KOPT-K1 (cell line): ENCODE measurements around the gene TMEM242.

Experiments used
- H3K27ac ChIP-seq: fragments of 200-600 bp; sonication (generic); 2 replicates; pipeline ENCODE4 v1.5.1; 2016; ENCODE audit warnings: antibody characterized with exemption, mild to moderate bottlenecking, low read depth, low read length; ENCODE audit not compliant: poor library complexity, severe bottlenecking
- H3K36me3 ChIP-seq: fragments of 200-600 bp; sonication (generic); 2 replicates; pipeline ENCODE4 v1.5.1; 2017; ENCODE audit warnings: antibody characterized with exemption, mild to moderate bottlenecking, low read length, moderate library complexity; ENCODE audit not compliant: insufficient read depth
- H3K9me3 ChIP-seq: fragments of 200-600 bp; sonication (generic); 2 replicates; pipeline ENCODE4 v1.5.1; 2017; ENCODE audit warnings: antibody characterized with exemption, low read length, mild to moderate bottlenecking; ENCODE audit not compliant: insufficient read depth, poor library complexity, severe bottlenecking

TMEM242 gene

DNA sequence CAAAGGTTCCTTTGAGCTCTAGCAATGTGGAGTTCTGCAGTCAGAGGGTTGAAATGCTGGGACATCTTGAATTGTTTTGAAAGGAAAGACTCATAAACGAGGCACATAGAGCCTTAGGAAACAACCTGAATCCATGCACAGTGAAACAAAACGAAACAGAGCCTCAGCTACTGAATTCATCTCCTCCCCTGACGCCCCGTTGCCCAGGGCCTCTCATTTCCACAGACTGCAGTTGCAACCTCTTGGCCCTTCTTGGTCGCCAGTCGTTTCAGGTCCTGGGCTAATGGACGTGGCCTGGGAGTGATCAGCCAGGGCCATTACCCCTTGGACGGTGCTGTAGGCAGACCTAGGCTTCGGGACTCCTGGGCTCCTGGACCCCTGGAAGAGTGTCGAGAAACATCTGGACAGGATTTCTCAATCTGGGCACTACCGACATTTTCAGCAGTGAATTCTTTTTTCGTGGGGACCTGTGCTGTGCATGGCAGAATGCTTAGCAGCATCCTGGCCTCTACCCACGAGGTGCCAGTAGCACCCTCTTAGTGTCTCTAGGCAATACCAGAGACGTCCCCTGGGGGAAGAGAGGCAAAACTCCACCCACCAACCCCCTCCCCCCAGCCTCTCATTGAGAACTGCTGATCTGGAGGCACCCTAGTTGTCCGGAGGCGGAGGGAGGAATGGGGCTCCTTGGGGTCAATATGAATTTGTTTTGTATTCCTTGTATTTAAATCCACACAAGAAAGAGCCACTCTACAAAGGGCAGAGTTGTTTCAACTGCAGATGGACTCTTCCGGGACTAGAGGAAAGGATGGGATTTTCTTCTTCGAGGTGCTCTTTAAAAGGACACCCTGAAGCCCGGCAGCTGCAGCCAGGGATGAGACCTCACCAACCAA is 50.2 kb downstream of the TMEM242 start:
- peak overlapping the region; percentile 49 for H3K27ac ChIP-seq
- H3K36me3 ChIP-seq = no peaks in the 10 kb centered on the region
- no peaks in the 10 kb centered on the region for H3K9me3 ChIP-seq

DNA sequence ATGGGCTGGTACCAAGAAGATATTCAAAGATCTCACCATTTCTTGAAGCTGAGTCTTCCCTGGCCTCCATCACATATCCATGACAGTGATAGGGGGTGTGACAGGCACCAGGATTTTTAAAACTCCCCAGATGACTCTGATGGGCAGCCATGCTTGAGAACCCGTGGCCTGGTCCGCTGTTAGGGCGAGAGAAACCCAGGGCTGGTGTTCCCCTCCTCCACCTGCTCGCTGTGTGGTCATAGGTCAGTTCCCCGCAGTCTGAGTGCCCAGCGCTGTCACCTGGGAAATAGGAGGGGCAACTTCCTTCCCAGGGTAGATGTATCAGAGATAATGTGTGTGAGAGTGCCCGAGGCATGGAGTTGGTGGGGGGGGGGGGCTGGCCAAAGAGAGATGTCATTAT is 50.9 kb downstream of the TMEM242 start:
- Histone ChIP-seq H3K9me3 (no peaks in the 10 kb centered on the region), H3K27ac (no peak overlapping the region), H3K36me3 (no peaks in the 10 kb centered on the region)

DNA sequence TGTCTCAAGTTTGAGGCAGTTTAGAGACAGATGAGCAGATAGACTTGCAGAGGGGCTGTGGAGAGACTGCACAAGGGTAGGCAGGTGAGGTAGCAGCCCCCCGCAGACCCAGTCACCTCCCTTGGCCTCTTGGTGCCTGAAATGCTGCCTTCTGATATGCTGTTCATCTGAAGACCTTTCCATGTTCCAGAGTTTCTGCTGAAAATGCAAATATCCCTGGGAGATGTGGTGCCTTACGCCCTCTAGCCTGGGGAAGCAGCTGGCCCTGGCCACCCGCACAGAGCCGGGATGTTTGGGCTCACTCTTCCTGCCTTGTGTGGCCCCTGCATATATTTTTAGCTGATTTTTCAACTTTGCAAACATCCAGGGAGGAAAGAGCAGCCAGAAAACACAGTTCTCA is 51.4 kb downstream of the TMEM242 start:
- H3K27ac ChIP-seq = no peak overlapping the region
- H3K9me3 ChIP-seq = no peaks in the 10 kb centered on the region
- H3K36me3 ChIP-seq = no peaks in the 10 kb centered on the region

DNA sequence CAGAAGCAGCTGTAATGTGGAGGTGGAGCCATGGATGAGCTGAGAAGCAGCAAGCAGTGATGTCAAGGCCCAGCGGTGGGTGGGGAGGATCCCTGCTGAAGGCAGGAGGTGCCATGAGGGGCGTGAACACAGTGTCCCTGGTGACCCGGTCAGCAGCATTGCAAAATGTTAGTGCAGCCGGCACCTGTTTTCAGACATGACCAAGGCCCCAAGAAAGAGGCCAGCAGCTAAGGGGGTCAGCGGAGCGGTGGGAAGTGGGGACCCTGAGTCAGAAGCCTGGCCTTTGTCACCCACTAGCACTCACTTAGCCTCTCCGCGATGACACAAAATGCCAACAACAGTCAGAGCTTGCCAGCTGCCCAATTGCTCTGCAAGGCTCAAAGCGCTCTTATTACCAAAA is 51.9 kb downstream of the TMEM242 start:
- H3K9me3 ChIP-seq = no peaks in the 10 kb centered on the region
- H3K27ac ChIP-seq = no peak overlapping the region
- H3K36me3 ChIP-seq = no peaks in the 10 kb centered on the region

DNA sequence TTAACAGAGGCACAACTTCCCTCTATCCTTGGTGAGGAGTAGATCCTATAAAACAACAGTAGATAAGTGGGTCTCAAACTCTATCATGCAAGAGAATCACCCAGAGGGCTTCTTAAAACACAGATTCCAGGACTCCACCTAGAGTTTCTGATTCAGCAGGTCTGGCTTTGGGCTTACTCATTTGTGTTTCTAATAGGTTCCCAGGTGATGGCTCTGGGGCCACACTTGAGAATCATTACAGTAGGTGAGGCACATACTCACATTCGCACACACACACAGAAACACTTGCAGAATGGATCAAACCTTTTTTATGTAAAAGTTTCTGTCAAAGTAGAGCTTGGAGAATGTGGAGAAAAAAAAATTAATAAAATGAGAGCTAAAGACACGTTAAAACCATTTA is 52.4 kb downstream of the TMEM242 start:
- no peaks in the 10 kb centered on the region for H3K9me3 ChIP-seq
- H3K27ac ChIP-seq = no peak overlapping the region

DNA sequence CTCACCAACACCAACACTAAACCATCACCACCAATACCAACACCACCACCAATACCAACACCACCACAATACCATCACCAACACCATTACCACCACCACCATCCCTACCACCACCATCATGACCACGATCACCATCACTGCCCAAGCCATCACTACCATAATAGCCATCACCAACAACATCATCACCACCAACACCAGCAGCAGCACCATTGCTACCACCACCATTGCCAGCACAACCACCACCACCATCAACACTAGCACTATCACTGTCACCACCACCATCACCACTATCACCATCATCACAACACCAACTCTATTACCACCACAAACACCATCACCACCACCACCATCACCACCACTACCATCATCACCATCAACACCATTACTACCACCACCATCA is 53.0 kb downstream of the TMEM242 start:
- Histone ChIP-seq H3K9me3 (no peaks in the 10 kb centered on the region), H3K36me3 (no peaks in the 10 kb centered on the region), H3K27ac (no peak overlapping the region)

More for the DNA sequence above, 52.4 kb downstream of the TMEM242 start:
- H3K36me3 ChIP-seq = no peaks in the 10 kb centered on the region

DNA sequence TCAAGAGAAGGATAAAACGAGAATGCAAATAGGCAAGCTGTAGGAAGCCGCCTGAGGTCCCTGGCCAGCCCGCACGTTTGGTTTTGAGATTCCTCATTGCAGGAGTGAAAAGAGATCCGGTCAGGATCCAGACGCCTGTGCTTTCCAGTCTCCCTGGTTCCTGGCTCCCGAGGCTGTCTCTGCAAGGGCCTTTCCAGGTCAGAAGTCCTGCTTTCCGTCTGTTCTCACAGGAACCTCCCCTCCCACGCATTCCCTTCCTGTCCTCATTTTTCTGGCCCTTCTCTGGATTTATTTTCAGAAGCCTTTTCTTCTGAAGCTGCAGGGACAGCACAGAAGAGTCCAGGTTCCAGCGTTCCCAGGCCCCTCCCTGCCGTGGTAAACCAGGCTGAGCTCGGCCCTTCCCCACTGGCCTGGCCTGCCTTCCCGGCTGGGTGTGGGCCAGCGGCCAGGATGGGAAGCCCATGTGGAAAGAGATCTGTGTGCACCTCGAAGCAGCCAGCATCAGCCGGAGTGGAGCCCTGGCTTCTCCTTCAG is 54.0 kb downstream of the TMEM242 start:
- no peaks in the 10 kb centered on the region for H3K36me3 ChIP-seq
- no peak overlapping the region for H3K27ac ChIP-seq
- no peaks in the 10 kb centered on the region for H3K9me3 ChIP-seq

DNA sequence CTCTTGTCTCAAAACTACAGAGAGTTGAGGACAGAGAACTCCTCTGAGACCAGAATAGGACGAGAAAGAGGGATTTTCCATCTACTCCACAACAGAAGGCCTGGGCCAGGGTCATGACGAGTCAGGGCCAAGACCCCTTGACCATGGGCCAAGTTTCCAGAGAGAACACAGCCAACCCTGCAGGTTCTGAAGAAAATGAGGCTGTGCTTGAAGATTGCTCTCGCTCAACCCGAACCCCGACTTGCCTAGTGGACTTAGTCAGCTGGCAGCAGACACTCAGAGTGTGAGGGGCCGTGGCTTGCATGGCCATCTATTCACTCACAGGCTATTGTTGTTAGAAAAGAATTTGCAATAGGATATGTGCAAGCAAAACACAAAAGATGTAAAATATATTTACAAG is 54.5 kb downstream of the TMEM242 start:
- no peak overlapping the region for H3K27ac ChIP-seq
- no peaks in the 10 kb centered on the region for H3K9me3 ChIP-seq
- H3K36me3 ChIP-seq = no peaks in the 10 kb centered on the region

DNA sequence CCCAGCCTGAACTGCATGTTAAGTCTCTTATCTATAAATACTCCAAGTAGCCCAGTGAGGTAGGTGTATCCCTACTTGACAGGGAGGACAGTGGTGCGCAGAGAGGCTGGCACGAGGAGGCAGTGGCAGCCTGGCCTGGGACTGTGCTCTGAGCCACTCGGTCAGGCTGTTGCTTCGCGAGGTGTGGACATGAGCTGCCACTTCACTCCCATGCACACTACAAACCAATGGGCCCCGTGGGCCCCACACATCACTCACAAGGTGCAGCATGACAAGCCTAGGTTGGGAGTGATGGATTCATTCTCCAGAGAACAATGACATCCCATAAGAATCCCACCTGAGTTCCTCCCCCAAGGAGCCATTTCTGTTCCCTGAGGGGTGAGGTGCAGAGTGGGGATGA is 54.9 kb downstream of the TMEM242 start:
- Histone ChIP-seq H3K9me3 (no peaks in the 10 kb centered on the region), H3K36me3 (no peaks in the 10 kb centered on the region)

DNA sequence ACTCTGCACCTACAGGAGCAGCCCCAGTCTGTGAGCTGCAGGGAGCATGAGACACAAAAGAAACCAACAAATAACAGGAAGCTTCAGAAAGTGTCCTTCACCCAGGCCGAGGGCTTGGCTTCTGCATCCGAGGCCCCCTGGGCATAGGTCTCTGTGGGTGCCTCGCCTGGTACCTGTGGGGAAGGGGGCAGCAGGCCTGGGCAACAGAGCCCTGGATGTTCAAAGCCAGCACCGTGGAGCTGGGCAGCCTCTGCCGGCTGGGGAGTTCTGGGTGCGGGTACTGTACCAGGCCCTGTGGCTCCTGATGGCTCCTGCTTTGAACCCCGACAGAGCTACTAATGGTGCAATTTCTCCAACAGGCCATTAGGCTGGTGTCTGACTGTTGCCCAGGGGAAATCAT is 55.7 kb downstream of the TMEM242 start:
- H3K9me3 ChIP-seq = no peaks in the 10 kb centered on the region
- no peak overlapping the region for H3K27ac ChIP-seq
- no peaks in the 10 kb centered on the region for H3K36me3 ChIP-seq

More for the DNA sequence above, 54.9 kb downstream of the TMEM242 start:
- H3K27ac ChIP-seq = no peak overlapping the region

DNA sequence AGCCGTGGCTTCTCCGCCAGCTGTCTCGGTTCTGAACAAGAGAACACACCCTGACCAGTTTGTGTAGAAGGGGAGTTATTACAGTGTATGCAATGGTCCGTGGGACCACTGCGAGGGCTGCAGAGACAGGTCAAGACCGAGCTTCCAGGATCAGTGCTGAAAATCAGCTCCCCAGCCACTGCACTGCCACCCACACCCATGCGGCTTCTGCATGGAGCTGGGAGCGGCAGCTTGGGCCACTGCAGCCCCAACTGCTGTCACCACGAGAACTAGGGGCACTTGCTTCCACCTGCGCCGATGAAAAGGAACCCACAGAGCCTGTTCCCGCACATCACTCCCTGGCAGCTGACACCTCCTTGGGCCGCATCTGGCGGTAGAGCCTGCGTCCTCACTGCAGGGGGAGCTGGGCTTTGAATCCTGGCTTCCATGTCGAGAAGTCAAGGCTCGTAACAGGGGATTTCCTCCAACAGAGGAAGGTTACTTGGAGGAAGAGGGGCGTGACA is 56.2 kb downstream of the TMEM242 start:
- H3K36me3 ChIP-seq = no peaks in the 10 kb centered on the region
- no peaks in the 10 kb centered on the region for H3K9me3 ChIP-seq
- no peak overlapping the region for H3K27ac ChIP-seq

DNA sequence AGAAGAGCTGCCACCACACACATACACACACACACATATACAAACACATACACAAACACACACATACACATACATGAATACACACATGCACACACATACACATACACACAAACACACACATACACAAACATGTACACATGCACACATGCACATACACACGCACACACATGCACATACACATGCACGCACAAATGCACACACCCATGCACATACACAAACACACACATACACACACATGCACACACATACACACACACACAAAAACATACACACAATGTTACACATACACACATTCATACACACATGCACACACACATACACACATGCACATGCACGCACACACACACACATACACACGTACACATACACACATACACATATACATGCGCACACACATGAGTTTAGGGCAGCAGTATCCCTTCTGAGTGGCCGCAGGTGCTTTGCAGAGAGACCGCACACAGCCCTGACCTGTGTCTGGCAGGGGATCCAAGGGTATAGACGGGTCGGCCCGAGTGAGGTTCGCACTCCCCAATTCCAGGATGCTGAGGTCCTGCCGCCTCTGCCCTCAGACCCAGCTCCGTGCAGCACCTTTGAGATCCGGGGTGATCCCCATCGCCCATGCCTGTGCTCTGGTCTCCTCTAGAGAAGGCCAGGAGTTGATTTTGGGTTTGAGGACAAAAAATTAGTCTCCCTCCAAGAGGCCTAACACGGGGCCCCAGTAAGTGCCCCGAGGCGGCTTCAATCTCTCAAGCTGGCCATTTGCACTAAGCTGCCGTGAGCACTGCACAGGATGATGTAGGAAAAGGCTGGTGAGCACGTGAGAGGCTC is 56.8 kb downstream of the TMEM242 start:
- no peaks in the 10 kb centered on the region for H3K36me3 ChIP-seq
- H3K9me3 ChIP-seq = no peaks in the 10 kb centered on the region
- no peak overlapping the region for H3K27ac ChIP-seq

DNA sequence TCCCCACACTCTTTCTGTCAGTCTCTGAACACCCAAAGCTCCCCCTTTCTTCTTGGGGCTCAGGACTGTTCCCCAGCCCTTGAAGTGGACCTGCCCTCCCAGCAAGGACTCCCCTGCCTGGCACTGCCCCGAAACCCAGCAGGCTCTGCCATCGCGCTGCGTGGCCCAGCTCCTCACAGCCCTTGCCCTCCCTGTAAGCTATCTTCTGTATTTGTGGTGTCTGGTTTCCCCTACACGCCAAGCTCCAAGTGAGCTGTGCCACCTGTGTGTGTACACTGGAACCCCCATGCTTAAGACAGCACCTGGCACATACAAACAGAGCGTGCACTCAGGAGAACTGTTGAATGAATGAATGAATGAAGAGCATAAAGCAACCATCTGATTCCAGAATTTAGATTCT is 57.7 kb downstream of the TMEM242 start:
- H3K36me3 ChIP-seq = no peaks in the 10 kb centered on the region
- H3K27ac ChIP-seq = no peak overlapping the region
- H3K9me3 ChIP-seq = no peaks in the 10 kb centered on the region

DNA sequence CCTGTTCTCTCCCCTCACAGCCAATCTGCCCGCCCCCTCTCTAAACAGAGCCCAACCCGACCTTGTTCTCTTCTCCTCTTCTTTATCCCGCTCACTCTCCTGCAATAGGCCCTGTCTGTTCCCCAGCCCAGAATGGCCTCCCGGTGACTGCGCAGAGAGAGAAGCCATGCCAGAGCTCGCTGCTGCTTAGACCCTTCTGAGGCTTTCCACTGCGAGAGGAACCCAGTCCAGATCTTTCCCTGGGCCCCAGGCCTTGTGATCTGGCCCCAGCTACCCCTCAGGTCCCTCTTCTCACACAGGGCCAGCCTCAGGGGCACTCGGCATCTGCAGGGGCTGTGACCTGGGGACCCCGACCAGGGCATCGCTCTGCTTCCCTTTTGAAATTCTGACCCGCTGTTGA is 58.1 kb downstream of the TMEM242 start:
- Histone ChIP-seq H3K36me3 (no peaks in the 10 kb centered on the region), H3K9me3 (no peaks in the 10 kb centered on the region), H3K27ac (no peak overlapping the region)

DNA sequence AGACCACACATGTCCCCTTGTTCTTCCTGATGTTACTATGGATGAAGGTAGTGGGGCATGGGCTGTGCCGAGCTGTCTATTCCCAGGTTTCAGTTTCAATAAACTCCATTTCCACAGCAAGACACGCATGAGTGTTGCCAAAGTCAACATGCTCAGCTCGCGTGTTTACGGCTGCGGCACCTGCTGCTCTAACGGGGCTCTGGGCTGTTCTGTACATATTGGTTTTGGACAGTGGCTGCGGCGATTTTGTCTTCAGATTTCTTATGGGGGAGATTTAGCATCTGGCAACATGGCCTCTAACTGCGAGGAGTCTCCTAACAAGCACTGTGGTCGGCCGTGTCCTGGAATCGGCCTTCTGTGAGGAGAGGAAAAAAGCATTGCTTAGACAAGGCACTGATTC is 58.6 kb downstream of the TMEM242 start:
- no peaks in the 10 kb centered on the region for H3K36me3 ChIP-seq
- H3K27ac ChIP-seq = no peak overlapping the region
- H3K9me3 ChIP-seq = no peaks in the 10 kb centered on the region
